Upper lobe of left lung (tissue), 6 donors: ENCODE results near the gene PPP5C. TPM values are rescaled to one million over a fixed set of nuclear protein-coding genes. Genes with fewer than 3 reads are reported as not detected.
"Not testable (repeated sequence)": the region's sequence is repeated elsewhere in the genome, so short reads cannot be mapped to it uniquely, and the experiment has no call there.

Source experiments
- ATAC-seq, 2 donors: fragments of 200-7000 bp; cut with Tn5 transposase; one replicate each; pipeline ENCODE4 v1.9.1; 2022; ENCODE audit warnings: mild to moderate bottlenecking in 2 of 2, moderate library complexity in 2 of 2; ENCODE audit not compliant: low FRiP score in 2 of 2
- DNase-seq, 2 donors: peaks; one replicate each; pipeline ENCODE4 v3.0.0-alpha.2; 2019 to 2020
- H3K27ac ChIP-seq, 4 donors: fragments of 200-600 bp; sonication (generic); one replicate each; pipeline ENCODE4 v1.5.1; 2016 to 2019
- H3K27me3 ChIP-seq, 4 donors: fragments of 200-600 bp; sonication (generic); one replicate each; pipeline ENCODE4 v1.5.1; 2017 to 2019
- H3K36me3 ChIP-seq, 4 donors: fragments of 200-600 bp; sonication (generic); one replicate each; pipeline ENCODE4 v1.5.1; 2016 to 2019
- H3K4me1 ChIP-seq, 4 donors: fragments of 200-600 bp; sonication (generic); one replicate each; pipeline ENCODE4 v1.5.1; 2018 to 2019
- H3K4me3 ChIP-seq, 4 donors: fragments of 200-600 bp; sonication (generic); one replicate each; pipeline ENCODE4 v1.5.1; 2017 to 2019; ENCODE audit warnings: mild to moderate bottlenecking in 2 of 4, moderate library complexity in 1 of 4
- H3K9me3 ChIP-seq, 4 donors: fragments of 200-600 bp; sonication (generic); one replicate each; pipeline ENCODE4 v1.5.1; 2018 to 2019
- CTCF ChIP-seq, 6 experiments: fragments of 450-650 bp in 4 of 6; fragments of 200-600 bp in 2 of 6; sonication (generic) in 2 of 6; IDR thresholded peaks; one replicate each; pipeline ENCODE4 v1.5.1; 2016 to 2019; ENCODE audit warnings: antibody characterized with exemption in 6 of 6
- EP300 ChIP-seq, 4 donors: sonication (generic); formaldehyde crosslinking; IDR thresholded peaks; one replicate each; pipeline ENCODE4 v1.5.1; 2017; ENCODE audit warnings: antibody characterized with exemption in 4 of 4, control low read depth in 2 of 4
- POLR2A ChIP-seq, 4 donors: fragments of 450-650 bp; IDR thresholded peaks; one replicate each; pipeline ENCODE4 v1.5.1; 2016 to 2017; ENCODE audit warnings: antibody characterized with exemption in 4 of 4, mild to moderate bottlenecking in 2 of 4
- POLR2AphosphoS5 ChIP-seq, 2 donors: sonication (generic); formaldehyde crosslinking; IDR thresholded peaks; one replicate each; pipeline ENCODE4 v1.5.1; 2017; ENCODE audit warnings: antibody characterized with exemption in 2 of 2
- WGBS, 2 donors: methylation state at CpG; one replicate each; pipeline ENCODE4 v1.1.5; 2017 to 2018; 5-methylcytosine and 5-hydroxymethylcytosine counted together
- total RNA-seq, 6 donors: library from RNA; depleted of rRNA in 4 of 6; stranded (reverse); fragments of >200 nt in 4 of 6; gene quantifications; one replicate each; pipeline versions ENCODE4 v1.1.0 to v1.2.1, GENCODE V29; 2016 to 2021
- donor health status: DM: no; HTN: no; CAD: no; lungs with moderate emphysema.
- donor health status: DM: no; HTN: yes; CAD: no; lungs with severe emphysema.

PPP5C gene
- total RNA-seq, 6 donors from 2014 or later, result 54.7 to 120 (median 66.0) TPM

GRCh38 chr19:46319613-46320012, 27.3 kb upstream of the PPP5C start:
- peak overlapping the region in 1 of 4 donors; percentile 44 for H3K27ac ChIP-seq

GRCh38 chr19:46320559-46320958, 26.3 kb upstream of the PPP5C start:
- H3K4me3 ChIP-seq, result no peak overlapping the region
- ATAC-seq (peak in 1 of 2 donors; percentile 45), DNase-seq (no peak)
- TF ChIP-seq POLR2AphosphoS5 (IDR thresholded peaks at IDR 0.05), result no peak
- TF ChIP-seq EP300 (IDR thresholded peaks at IDR 0.05), result no peak
- no peak for TF ChIP-seq POLR2A (IDR thresholded peaks at IDR 0.05)
- no peak for TF ChIP-seq CTCF (IDR thresholded peaks at IDR 0.05)
- no peaks in the 10 kb centered on the region for H3K27me3 ChIP-seq
- H3K9me3 ChIP-seq, result no peaks in the 10 kb centered on the region
- 84 to 93% methylated on average over 4 to 5 of the region's 5 CpGs for WGBS, 2 donors
- H3K4me1 ChIP-seq, result no peaks in the 10 kb centered on the region
- H3K36me3 ChIP-seq, result peaks cover 10 to 97% (median 41%) of the 10 kb centered on the region in 4 donors
- peak overlapping the region in 2 of 4 donors; percentile 33 to 53 for H3K27ac ChIP-seq

More at GRCh38 chr19:46319613-46320012, 27.3 kb upstream of the PPP5C start:
- H3K9me3 ChIP-seq, result no peaks in the 10 kb centered on the region
- WGBS, 2 donors, result 87 to 91% methylated on average over 6 of the region's 6 CpGs
- peaks cover 3 to 91% (median 38%) of the 10 kb centered on the region in 4 donors for H3K36me3 ChIP-seq
- DNase-seq (no peak), ATAC-seq (no peak)
- peaks cover 0 to 5% (median 0%) of the 10 kb centered on the region in 4 donors for H3K4me1 ChIP-seq
- no peak for TF ChIP-seq CTCF (IDR thresholded peaks at IDR 0.05)
- TF ChIP-seq POLR2A (IDR thresholded peaks at IDR 0.05), result no peak
- no peak for TF ChIP-seq POLR2AphosphoS5 (IDR thresholded peaks at IDR 0.05)
- no peak for TF ChIP-seq EP300 (IDR thresholded peaks at IDR 0.05)
- no peaks in the 10 kb centered on the region for H3K27me3 ChIP-seq
- H3K4me3 ChIP-seq, result no peak overlapping the region

GRCh38 chr19:46321653-46322052, 25.2 kb upstream of the PPP5C start:
- H3K4me3 ChIP-seq, result no peak overlapping the region
- TF ChIP-seq CTCF (IDR thresholded peaks at IDR 0.05) (no peak), POLR2A (IDR thresholded peaks at IDR 0.05) (no peak), POLR2AphosphoS5 (IDR thresholded peaks at IDR 0.05) (no peak), EP300 (IDR thresholded peaks at IDR 0.05) (no peak)
- H3K27ac ChIP-seq, result no peak overlapping the region
- peak in 1 of 2 donors; percentile 35 for ATAC-seq
- H3K9me3 ChIP-seq, result peaks cover 0 to 7% (median 6%) of the 10 kb centered on the region in 4 donors
- WGBS, 2 donors, result 92 to 95% methylated on average over 8 to 12 of the region's 12 CpGs
- H3K27me3 ChIP-seq, result no peaks in the 10 kb centered on the region
- peaks cover 18 to 99% (median 51%) of the 10 kb centered on the region in 4 donors for H3K36me3 ChIP-seq
- H3K4me1 ChIP-seq, result no peaks in the 10 kb centered on the region
- DNase-seq, result peak in 1 of 2 donors; percentile 61

- not testable (repeated sequence) for H3K27ac ChIP-seq, H3K4me1 ChIP-seq, H3K4me3 ChIP-seq, H3K27me3 ChIP-seq, ATAC-seq, DNase-seq
- Histone ChIP-seq H3K36me3 (peaks cover 18 to 99% (median 58%) of the 10 kb centered on the region in 4 donors), H3K9me3 (peaks cover 0 to 23% (median 15%) of the 10 kb centered on the region in 4 donors)
- WGBS, 2 donors, result 85 to 94% methylated on average over 9 of the region's 9 CpGs
Observed at GRCh38 chr19:46323227-46323626, 23.7 kb upstream of the PPP5C start.

GRCh38 chr19:46324277-46324676, 22.6 kb upstream of the PPP5C start:
- Histone ChIP-seq H3K4me3 (no peak overlapping the region), H3K36me3 (peaks cover 22 to 100% (median 57%) of the 10 kb centered on the region in 4 donors), H3K27me3 (no peaks in the 10 kb centered on the region), H3K27ac (no peak overlapping the region), H3K4me1 (no peaks in the 10 kb centered on the region), H3K9me3 (peaks cover 0 to 23% (median 15%) of the 10 kb centered on the region in 4 donors)
- TF ChIP-seq POLR2AphosphoS5 (IDR thresholded peaks at IDR 0.05) (no peak), CTCF (IDR thresholded peaks at IDR 0.05) (no peak), EP300 (IDR thresholded peaks at IDR 0.05) (no peak), POLR2A (IDR thresholded peaks at IDR 0.05) (no peak)
- ATAC-seq (no peak), DNase-seq (no peak)
- 87 to 94% methylated on average over 3 of the region's 3 CpGs for WGBS, 2 donors
